ENCODE results near the gene KNG1. TPM values are rescaled to one million over a fixed set of nuclear protein-coding genes. Genes with fewer than 3 reads are reported as not detected.

The KNG1 gene
- total and polyA plus RNA-seq, 2 of the 8 experiments (the other 6 are each of a cell fraction or from before 2014, with no cell fraction given): 0.05 TPM; not detected in 1

- FAIRE-seq (no peak), DNase-seq (ENCODE audit: low read depth in 1 of 2, low spot score in 2 of 2) (peak in 1 of 2 experiments; percentile 59)
Observed at GRCh38 chr3:186775999-186776398, 58.8 kb downstream of the KNG1 start.

More at GRCh38 chr3:186775999-186776398, 58.8 kb downstream of the KNG1 start:
- Histone ChIP-seq H3K4ac (replicated peaks; ENCODE audit: insufficient read length, low read depth, low read length) (no peak overlapping the region), H2BK20ac (ENCODE audit: low read length) (no peak overlapping the region), H3K4me1 (replicated peaks in 1 of 4; ENCODE audit: control insufficient read depth in 3 of 4, insufficient read depth in 4 of 4, low read length in 3 of 4) (peaks cover 0 to 19% (median 5%) of the 10 kb centered on the region in 4 experiments; a peak in 6 of 7 replicates), H3K79me2 (ENCODE audit: control insufficient read depth in 1 of 2, insufficient read depth in 2 of 2, low read length in 2 of 2) (no peaks in the 10 kb centered on the region), H2BK15ac (ENCODE audit: low read length) (no peak overlapping the region), H3K27me3 (replicated peaks in 1 of 4; ENCODE audit: control insufficient read depth in 3 of 4, extremely low read depth in 1 of 4, insufficient read depth in 3 of 4, low read length in 3 of 4) (peaks cover 0 to 3% (median 0%) of the 10 kb centered on the region in 4 experiments; a peak in 2 of 7 replicates), H3K9ac (replicated peaks in 1 of 4; ENCODE audit: extremely low read depth in 1 of 4, low read depth in 3 of 4, low read length in 3 of 4) (no peak overlapping the region), H3K36me3 (ENCODE audit: control insufficient read depth in 2 of 4, insufficient read depth in 4 of 4, low read length in 3 of 4) (no peaks in the 10 kb centered on the region), H4K5ac (ENCODE audit: insufficient read length, low read depth, low read length) (no peak overlapping the region), H3K18ac (ENCODE audit: extremely low read depth, low read length) (peak overlapping the region; percentile 7; the same call in 1 of the 2 replicates), H2AFZ (ENCODE audit: low read length) (no peak overlapping the region), H3K4me3 (ENCODE audit: extremely low read depth in 1 of 4, insufficient read depth in 2 of 4, low read depth in 3 of 4, low read length in 4 of 4) (no peak overlapping the region; a peak in 1 of 8 replicates), H3K23ac (ENCODE audit: insufficient read length) (no peak overlapping the region), H3K79me1 (ENCODE audit: low read depth, low read length) (no peaks in the 10 kb centered on the region), H2BK120ac (replicated peaks; ENCODE audit: low read depth, low read length) (no peak overlapping the region), H3K56ac (replicated peaks; ENCODE audit: insufficient read length, low read depth, low read length) (no peak overlapping the region), H2BK12ac (ENCODE audit: low read depth, low read length) (peak overlapping the region; percentile 27; the same call in 1 of the 2 replicates), H2AK5ac (ENCODE audit: low read depth, low read length) (no peak overlapping the region), H2BK5ac (ENCODE audit: low read depth, low read length) (peak overlapping the region; percentile 18; the same call in 1 of the 2 replicates), H4K8ac (ENCODE audit: extremely low read depth, insufficient read depth, low read length) (no peak overlapping the region), H4K20me1 (replicated peaks in 1 of 2; ENCODE audit: control insufficient read depth in 1 of 2, insufficient read depth in 2 of 2, low read length in 2 of 2) (no peaks in the 10 kb centered on the region), H4K91ac (replicated peaks; ENCODE audit: insufficient read length, low read length) (no peak overlapping the region), H3K23me2 (ENCODE audit: low read depth, low read length) (no peaks in the 10 kb centered on the region), H3K9me3 (ENCODE audit: insufficient read depth in 2 of 2, low read depth in 1 of 2, low read length in 1 of 2) (no peaks in the 10 kb centered on the region), H3K4me2 (ENCODE audit: insufficient read depth in 1 of 2, low read depth in 2 of 2, low read length in 2 of 2) (peak overlapping the region; percentile 3 to 9; a peak in 2 of 4 replicates), H3K27ac (ENCODE audit: low read depth, low read length) (no peak overlapping the region), H3K14ac (ENCODE audit: insufficient read length) (no peak overlapping the region)
- POLR2A ChIA-PET (ENCODE audit: partially characterized antibody): interaction anchor here (1.2 kb wide), 2 partner anchors 9 to 13 kb away, joined by 6 to 12 read pairs; no protein-coding TSS in a partner anchor
- WGBS, 2 experiments (ENCODE audit: extremely low coverage in 1 of 2, insufficient coverage in 1 of 2, insufficient read length in 1 of 2, insufficient replicate concordance in 2 of 2, low coverage in 1 of 2, low lambda C conversion rate in 2 of 2, missing lambda C conversion rate in 1 of 2): 18% methylated on average over 8 of the region's 8 CpGs; no CpG with 5 or more reads in 1 of the 2 experiments
- CTCF ChIA-PET (ENCODE audit: partially characterized antibody): no interaction called here
- 0 out of 4 replicates have a peak, but pooled peaks of 1 of the 2 experiments have one; percentile 40 for TF ChIP-seq HDAC2 (IDR thresholded peaks at IDR 0.05; ENCODE audit: borderline replicate concordance in 1 of 2, low read depth in 2 of 2, low read length in 2 of 2)
- no peak for TF ChIP-seq SP2 (IDR thresholded peaks at IDR 0.05; ENCODE audit: low read length)
- TF ChIP-seq RAD21 (IDR thresholded peaks at IDR 0.05 in 1 of 2, conservative IDR thresholded peaks at IDR 0.05 in 1 of 2; ENCODE audit: low read depth in 2 of 2, low read length in 2 of 2): peak in 1 of 2 experiments; percentile 11; a peak in 1 of 4 replicates
- peak; percentile 56; the same call in 1 of the 2 replicates for TF ChIP-seq CEBPB (IDR thresholded peaks at IDR 0.05; ENCODE audit: low read depth, low read length)
- TF ChIP-seq NANOG (IDR thresholded peaks at IDR 0.05; ENCODE audit: insufficient read depth, low read depth, low read length, poor library complexity, severe bottlenecking): peak; percentile 77
- 0 out of 2 replicates have a peak, but pooled peaks have one; percentile 10 for TF ChIP-seq MAX (IDR thresholded peaks at IDR 0.05)
- TF ChIP-seq SP1 (IDR thresholded peaks at IDR 0.05; ENCODE audit: low read depth, low read length): 0 out of 2 replicates have a peak, but pooled peaks have one; percentile 19
- peak in 2 of 3 experiments; percentile 5 to 34; a peak in 2 of 4 replicates for TF ChIP-seq CTCF (IDR thresholded peaks at IDR 0.05; ENCODE audit: control extremely low read depth in 1 of 3, insufficient read depth in 1 of 3, low read depth in 1 of 3, low read length in 3 of 3)
- no peak for TF ChIP-seq ASH2L (IDR thresholded peaks at IDR 0.05; ENCODE audit: low read length)

Data from H1 (cell line).